ENCODE data around the gene CRADD. TPM values are rescaled to one million over a fixed set of nuclear protein-coding genes. Genes with fewer than 3 reads are reported as not detected.

The CRADD gene
- total RNA-seq, 4 donors from 2014 or later: 11.8 to 49.5 (median 31.4) TPM

GRCh38 chr12:93851257-93851671 is 174.1 kb downstream of the CRADD start:
- H3K4me1 ChIP-seq: peaks cover 0 to 4% (median 0%) of the 10 kb centered on the region in 3 donors
- H3K9me3 ChIP-seq: no peaks in the 10 kb centered on the region
- TF ChIP-seq EP300 (IDR thresholded peaks at IDR 0.05) (no peak), CTCF (IDR thresholded peaks at IDR 0.05) (no peak), POLR2AphosphoS5 (IDR thresholded peaks at IDR 0.05) (no peak), POLR2A (IDR thresholded peaks at IDR 0.05) (no peak)
- H3K27me3 ChIP-seq: no peaks in the 10 kb centered on the region
- no peak overlapping the region for H3K4me3 ChIP-seq
- H3K27ac ChIP-seq: no peak overlapping the region
- no peak for ATAC-seq
- peaks cover 0 to 12% of the 10 kb centered on the region in 2 donors for H3K36me3 ChIP-seq
- WGBS, 2 donors (ENCODE audit: low coverage in 1 of 2): 95% methylated on average over 4 of the region's 4 CpGs; no CpG with 5 or more reads in 1 of the 2 donors

DNA sequence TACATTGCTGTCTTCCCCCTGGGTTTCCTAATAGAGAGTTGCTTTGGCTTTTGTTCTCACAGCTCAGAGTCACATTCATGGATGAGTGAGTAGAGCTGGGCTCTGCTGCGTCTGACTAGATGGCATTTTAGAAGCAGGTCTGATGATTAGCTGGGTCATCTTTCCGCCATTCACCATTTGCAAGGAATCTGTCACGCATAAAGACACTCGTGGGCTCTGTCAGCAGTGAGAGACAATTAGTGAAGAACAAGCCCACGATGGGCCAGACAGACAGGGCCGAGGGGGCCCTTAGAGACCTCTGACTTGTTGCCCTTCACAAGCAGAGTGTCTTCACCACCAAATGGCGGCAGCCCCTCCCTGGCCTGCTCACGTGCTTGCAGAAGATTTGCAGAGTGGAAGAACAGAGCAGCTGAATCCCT is 175.0 kb downstream of the CRADD start:
- Histone ChIP-seq H3K36me3 (peaks cover 0 to 12% of the 10 kb centered on the region in 2 donors), H3K27ac (no peak overlapping the region), H3K4me1 (peaks cover 0 to 4% (median 0%) of the 10 kb centered on the region in 3 donors), H3K27me3 (no peaks in the 10 kb centered on the region), H3K9me3 (no peaks in the 10 kb centered on the region), H3K4me3 (no peak overlapping the region)
- no peak for ATAC-seq
- WGBS, 2 donors (ENCODE audit: low coverage in 1 of 2): no CpG with 5 or more reads among the region's 8 CpGs
- TF ChIP-seq EP300 (IDR thresholded peaks at IDR 0.05) (no peak), POLR2AphosphoS5 (IDR thresholded peaks at IDR 0.05) (no peak), CTCF (IDR thresholded peaks at IDR 0.05) (no peak), POLR2A (IDR thresholded peaks at IDR 0.05) (no peak)

- Histone ChIP-seq H3K4me1 (peaks cover 0 to 1% (median 0%) of the 10 kb centered on the region in 3 donors), H3K36me3 (peaks cover 0 to 12% of the 10 kb centered on the region in 2 donors), H3K27me3 (no peaks in the 10 kb centered on the region), H3K27ac (no peak overlapping the region), H3K4me3 (no peak overlapping the region), H3K9me3 (no peaks in the 10 kb centered on the region)
- 86 to 91% methylated on average over 10 to 16 of the region's 17 CpGs for WGBS, 2 donors (ENCODE audit: low coverage in 1 of 2)
- no peak for TF ChIP-seq EP300 (IDR thresholded peaks at IDR 0.05)
- TF ChIP-seq CTCF (IDR thresholded peaks at IDR 0.05): no peak
- no peak for TF ChIP-seq POLR2A (IDR thresholded peaks at IDR 0.05)
- no peak for TF ChIP-seq POLR2AphosphoS5 (IDR thresholded peaks at IDR 0.05)
- ATAC-seq: no peak
These were observed 176.7 kb downstream of the CRADD start for GRCh38 chr12:93853698-93854478.

DNA sequence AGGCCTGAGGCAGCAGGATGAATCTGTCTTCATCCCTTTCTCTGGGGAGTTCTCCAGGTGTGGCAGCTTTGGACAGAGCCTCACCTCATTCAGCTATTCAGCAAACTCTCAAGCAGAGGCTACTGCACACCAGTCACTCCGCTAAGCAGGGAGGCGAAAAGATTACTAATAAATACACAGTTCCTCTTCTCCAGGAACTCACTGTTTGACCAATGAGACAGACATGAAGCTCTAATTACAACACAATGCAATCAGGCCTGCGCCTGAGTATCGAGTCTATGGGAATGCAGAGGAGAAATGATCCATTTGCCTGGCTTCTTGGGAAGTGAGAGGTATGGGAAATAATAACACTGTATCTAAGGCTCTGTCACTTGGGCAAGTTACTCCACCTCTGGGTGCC is 178.1 kb downstream of the CRADD start:
- TF ChIP-seq EP300 (IDR thresholded peaks at IDR 0.05): no peak
- 93 to 96% methylated on average over 2 to 4 of the region's 4 CpGs for WGBS, 2 donors (ENCODE audit: low coverage in 1 of 2)
- no peak for ATAC-seq
- Histone ChIP-seq H3K4me1 (no peaks in the 10 kb centered on the region), H3K27ac (no peak overlapping the region), H3K4me3 (no peak overlapping the region), H3K9me3 (no peaks in the 10 kb centered on the region), H3K36me3 (peaks cover 0 to 7% of the 10 kb centered on the region in 2 donors), H3K27me3 (no peaks in the 10 kb centered on the region)

DNA sequence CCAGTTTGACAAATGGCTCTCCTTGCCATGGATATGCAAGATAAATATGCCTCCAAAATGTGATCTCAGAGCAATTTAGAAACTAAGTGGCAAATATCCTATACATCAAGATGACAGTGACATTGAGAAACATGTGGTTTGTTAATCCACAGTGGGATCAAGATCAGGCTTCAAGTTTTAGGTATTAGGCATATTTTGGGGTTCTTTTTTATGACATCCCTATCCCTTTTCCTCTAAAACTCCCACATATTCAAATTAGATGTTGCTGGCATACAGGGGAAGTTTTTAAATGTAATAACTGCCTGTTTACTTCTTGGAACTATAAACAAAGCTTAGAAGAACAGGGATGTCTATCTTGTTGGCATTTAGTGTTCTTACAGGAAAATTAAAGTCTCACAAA is 179.4 kb downstream of the CRADD start:
- no peak overlapping the region for H3K27ac ChIP-seq
- no peak for ATAC-seq
- H3K4me1 ChIP-seq: no peaks in the 10 kb centered on the region
- no peak for TF ChIP-seq EP300 (IDR thresholded peaks at IDR 0.05)
- no peaks in the 10 kb centered on the region for H3K27me3 ChIP-seq
- no peak overlapping the region for H3K4me3 ChIP-seq
- peaks cover 0 to 6% of the 10 kb centered on the region in 2 donors for H3K36me3 ChIP-seq
- no peaks in the 10 kb centered on the region for H3K9me3 ChIP-seq

DNA sequence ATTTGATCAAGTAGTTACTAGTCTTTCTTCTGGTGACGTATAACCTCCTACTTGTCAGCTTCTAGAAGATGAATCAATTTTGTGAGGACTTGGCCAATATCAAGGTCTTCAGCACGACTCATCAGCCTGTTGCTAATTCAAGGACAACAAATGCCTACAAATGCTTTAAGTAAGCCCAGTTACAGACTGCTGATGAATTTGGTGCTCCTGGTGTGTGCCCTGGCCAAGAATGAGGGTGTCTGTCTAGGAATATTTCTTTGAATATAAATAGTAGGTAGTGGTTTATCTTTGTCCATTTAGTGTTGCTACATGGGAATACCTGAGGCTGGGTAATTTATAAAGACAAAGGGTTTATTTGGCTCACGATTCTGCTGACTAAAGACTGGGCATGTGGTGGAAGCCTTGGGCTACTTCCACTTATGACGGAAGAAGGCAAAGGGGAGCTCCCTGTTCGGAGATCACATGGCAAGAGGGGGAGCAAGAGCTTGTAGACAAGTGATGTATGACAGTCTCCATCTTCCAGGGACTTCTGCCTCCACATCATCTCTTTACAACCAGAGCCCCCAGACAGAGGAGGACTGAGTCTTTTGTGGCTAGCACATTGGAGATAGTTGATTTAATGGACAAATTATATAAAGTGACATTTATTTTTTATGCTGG is 180.2 kb downstream of the CRADD start:
- Histone ChIP-seq H3K4me1 (no peaks in the 10 kb centered on the region), H3K27me3 (no peaks in the 10 kb centered on the region), H3K36me3 (peaks cover 0 to 6% of the 10 kb centered on the region in 2 donors), H3K4me3 (no peak overlapping the region), H3K9me3 (no peaks in the 10 kb centered on the region), H3K27ac (no peak overlapping the region)
- no peak for ATAC-seq
- 45 to 53% methylated on average over 5 of the region's 5 CpGs for WGBS, 2 donors (ENCODE audit: low coverage in 1 of 2)
- TF ChIP-seq EP300 (IDR thresholded peaks at IDR 0.05) (no peak), POLR2AphosphoS5 (IDR thresholded peaks at IDR 0.05) (no peak), POLR2A (IDR thresholded peaks at IDR 0.05) (no peak), CTCF (IDR thresholded peaks at IDR 0.05) (no peak)
